ENCODE results near the gene GALNT2.

GRCh38 chr1:230179249-230179648, 112.2 kb downstream of the GALNT2 start:
- TF ChIP-seq RAD21 (IDR thresholded peaks at IDR 0.05; ENCODE audit: insufficient read depth, low read depth, low read length) (no peak), FOXK2 (IDR thresholded peaks at IDR 0.05) (no peak), RB1 (IDR thresholded peaks at IDR 0.05; ENCODE audit: borderline replicate concordance) (no peak), CTCF (IDR thresholded peaks at IDR 0.05 in 2 of 3, conservative IDR thresholded peaks at IDR 0.05 in 1 of 3; ENCODE audit: control insufficient read depth in 2 of 3, extremely low read depth in 1 of 3, insufficient read depth in 1 of 3, low read depth in 3 of 3, low read length in 3 of 3) (no peak), POLR2A (IDR thresholded peaks at IDR 0.05; ENCODE audit: low read depth, low read length) (no peak), NFYA (IDR thresholded peaks at IDR 0.05; ENCODE audit: borderline replicate concordance, low read depth, low read length) (no peak), MAX (IDR thresholded peaks at IDR 0.05; ENCODE audit: low read depth, low read length) (no peak), ZNF622 (IDR thresholded peaks at IDR 0.05) (no peak), NFYB (IDR thresholded peaks at IDR 0.05; ENCODE audit: insufficient read depth, low read depth, low read length) (no peak), POLR2AphosphoS5 (IDR thresholded peaks at IDR 0.05; ENCODE audit: low read length) (no peak), EP300 (IDR thresholded peaks at IDR 0.05; ENCODE audit: borderline replicate concordance in 1 of 2, control insufficient read depth in 1 of 2, low read depth in 2 of 2, low read length in 2 of 2) (no peak), E2F8 (IDR thresholded peaks at IDR 0.05; ENCODE audit: low read depth, partially characterized antibody) (no peak)
